ENCODE results near the gene PINLYP.

PINLYP gene

GRCh38 chr19:43622070-43622469, 46.5 kb downstream of the PINLYP start:
- Histone ChIP-seq H3K9me3 (ENCODE audit: control insufficient read depth in 2 of 2, low read length in 2 of 2) (no peaks in the 10 kb centered on the region), H3K9ac (ENCODE audit: low read length in 2 of 2) (no peak overlapping the region), H3K27ac (ENCODE audit: low read length) (no peak overlapping the region), H3K36me3 (ENCODE audit: control insufficient read depth in 2 of 2, insufficient read depth in 2 of 2, low read length in 2 of 2) (no peaks in the 10 kb centered on the region), H3K27me3 (ENCODE audit: control insufficient read depth in 1 of 2, insufficient read depth in 2 of 2, low read length in 2 of 2) (no peaks in the 10 kb centered on the region), H3K4me1 (ENCODE audit: control insufficient read depth, insufficient read depth, low read length) (peaks cover 17% of the 10 kb centered on the region), H3K4me3 (ENCODE audit: low read length in 2 of 2) (no peak overlapping the region)

- H3K4me3 ChIP-seq (ENCODE audit: low read length in 2 of 2), result no peak overlapping the region
- H3K9ac ChIP-seq (ENCODE audit: low read length in 2 of 2), result no peak overlapping the region
- H3K9me3 ChIP-seq (ENCODE audit: control insufficient read depth in 2 of 2, low read length in 2 of 2), result no peaks in the 10 kb centered on the region
- H3K27ac ChIP-seq (ENCODE audit: low read length), result no peak overlapping the region
- H3K27me3 ChIP-seq (ENCODE audit: control insufficient read depth in 1 of 2, insufficient read depth in 2 of 2, low read length in 2 of 2), result no peaks in the 10 kb centered on the region
- no peaks in the 10 kb centered on the region for H3K36me3 ChIP-seq (ENCODE audit: control insufficient read depth in 2 of 2, insufficient read depth in 2 of 2, low read length in 2 of 2)
- H3K4me1 ChIP-seq (ENCODE audit: control insufficient read depth, insufficient read depth, low read length), result peaks cover 17% of the 10 kb centered on the region
These were observed 47.4 kb downstream of the PINLYP start for GRCh38 chr19:43622956-43623355.

- Histone ChIP-seq H3K36me3 (ENCODE audit: control insufficient read depth in 2 of 2, insufficient read depth in 2 of 2, low read length in 2 of 2) (no peaks in the 10 kb centered on the region), H3K4me3 (ENCODE audit: low read length in 2 of 2) (no peak overlapping the region), H3K27ac (ENCODE audit: low read length) (no peak overlapping the region), H3K4me1 (ENCODE audit: control insufficient read depth, insufficient read depth, low read length) (peaks cover 9% of the 10 kb centered on the region), H3K27me3 (ENCODE audit: control insufficient read depth in 1 of 2, insufficient read depth in 2 of 2, low read length in 2 of 2) (no peaks in the 10 kb centered on the region), H3K9ac (ENCODE audit: low read length in 2 of 2) (no peak overlapping the region), H3K9me3 (ENCODE audit: control insufficient read depth in 2 of 2, low read length in 2 of 2) (no peaks in the 10 kb centered on the region)
These were observed 48.5 kb downstream of the PINLYP start for GRCh38 chr19:43623889-43624670.

- H3K9ac ChIP-seq (ENCODE audit: low read length in 2 of 2), result no peak overlapping the region
- H3K9me3 ChIP-seq (ENCODE audit: control insufficient read depth in 2 of 2, low read length in 2 of 2), result no peaks in the 10 kb centered on the region
- no peaks in the 10 kb centered on the region for H3K27me3 ChIP-seq (ENCODE audit: control insufficient read depth in 1 of 2, insufficient read depth in 2 of 2, low read length in 2 of 2)
- no peak overlapping the region for H3K4me3 ChIP-seq (ENCODE audit: low read length in 2 of 2)
- peaks cover 7% of the 10 kb centered on the region for H3K4me1 ChIP-seq (ENCODE audit: control insufficient read depth, insufficient read depth, low read length)
- H3K27ac ChIP-seq (ENCODE audit: low read length), result no peak overlapping the region
- H3K36me3 ChIP-seq (ENCODE audit: control insufficient read depth in 2 of 2, insufficient read depth in 2 of 2, low read length in 2 of 2), result no peaks in the 10 kb centered on the region
These were observed 49.3 kb downstream of the PINLYP start for GRCh38 chr19:43624933-43625332.

GRCh38 chr19:43625918-43626579, 50.4 kb downstream of the PINLYP start:
- Histone ChIP-seq H3K9ac (ENCODE audit: low read length in 2 of 2) (no peak overlapping the region), H3K9me3 (ENCODE audit: control insufficient read depth in 2 of 2, low read length in 2 of 2) (no peaks in the 10 kb centered on the region), H3K36me3 (ENCODE audit: control insufficient read depth in 2 of 2, insufficient read depth in 2 of 2, low read length in 2 of 2) (no peaks in the 10 kb centered on the region), H3K4me3 (ENCODE audit: low read length in 2 of 2) (no peak overlapping the region), H3K27me3 (ENCODE audit: control insufficient read depth in 1 of 2, insufficient read depth in 2 of 2, low read length in 2 of 2) (no peaks in the 10 kb centered on the region), H3K27ac (ENCODE audit: low read length) (no peak overlapping the region), H3K4me1 (ENCODE audit: control insufficient read depth, insufficient read depth, low read length) (no peaks in the 10 kb centered on the region)

- no peak overlapping the region for H3K4me3 ChIP-seq (ENCODE audit: low read length in 2 of 2)
- no peaks in the 10 kb centered on the region for H3K36me3 ChIP-seq (ENCODE audit: control insufficient read depth in 2 of 2, insufficient read depth in 2 of 2, low read length in 2 of 2)
- no peak overlapping the region for H3K9ac ChIP-seq (ENCODE audit: low read length in 2 of 2)
- no peaks in the 10 kb centered on the region for H3K9me3 ChIP-seq (ENCODE audit: control insufficient read depth in 2 of 2, low read length in 2 of 2)
- no peaks in the 10 kb centered on the region for H3K27me3 ChIP-seq (ENCODE audit: control insufficient read depth in 1 of 2, insufficient read depth in 2 of 2, low read length in 2 of 2)
- no peak overlapping the region for H3K27ac ChIP-seq (ENCODE audit: low read length)
- H3K4me1 ChIP-seq (ENCODE audit: control insufficient read depth, insufficient read depth, low read length), result no peaks in the 10 kb centered on the region
These were observed 51.2 kb downstream of the PINLYP start for GRCh38 chr19:43626838-43627237.

- Histone ChIP-seq H3K9ac (ENCODE audit: low read length in 2 of 2) (no peak overlapping the region), H3K27ac (ENCODE audit: low read length) (no peak overlapping the region), H3K4me3 (ENCODE audit: low read length in 2 of 2) (no peak overlapping the region), H3K9me3 (ENCODE audit: control insufficient read depth in 2 of 2, low read length in 2 of 2) (no peaks in the 10 kb centered on the region), H3K4me1 (ENCODE audit: control insufficient read depth, insufficient read depth, low read length) (no peaks in the 10 kb centered on the region), H3K27me3 (ENCODE audit: control insufficient read depth in 1 of 2, insufficient read depth in 2 of 2, low read length in 2 of 2) (no peaks in the 10 kb centered on the region), H3K36me3 (ENCODE audit: control insufficient read depth in 2 of 2, insufficient read depth in 2 of 2, low read length in 2 of 2) (no peaks in the 10 kb centered on the region)
These were observed 53.2 kb downstream of the PINLYP start for GRCh38 chr19:43628646-43629326.

- Histone ChIP-seq H3K9ac (ENCODE audit: low read length in 2 of 2) (no peak overlapping the region), H3K4me3 (ENCODE audit: low read length in 2 of 2) (no peak overlapping the region), H3K9me3 (ENCODE audit: control insufficient read depth in 2 of 2, low read length in 2 of 2) (no peaks in the 10 kb centered on the region), H3K27me3 (ENCODE audit: control insufficient read depth in 1 of 2, insufficient read depth in 2 of 2, low read length in 2 of 2) (no peaks in the 10 kb centered on the region), H3K4me1 (ENCODE audit: control insufficient read depth, insufficient read depth, low read length) (peaks cover 4% of the 10 kb centered on the region), H3K27ac (ENCODE audit: low read length) (no peak overlapping the region), H3K36me3 (ENCODE audit: control insufficient read depth in 2 of 2, insufficient read depth in 2 of 2, low read length in 2 of 2) (no peaks in the 10 kb centered on the region)
These were observed 55.9 kb downstream of the PINLYP start for GRCh38 chr19:43631491-43631890.

Data from stomach smooth muscle (tissue), 2 donors.